ENCODE measurements around the gene TKTL1.

DNA sequence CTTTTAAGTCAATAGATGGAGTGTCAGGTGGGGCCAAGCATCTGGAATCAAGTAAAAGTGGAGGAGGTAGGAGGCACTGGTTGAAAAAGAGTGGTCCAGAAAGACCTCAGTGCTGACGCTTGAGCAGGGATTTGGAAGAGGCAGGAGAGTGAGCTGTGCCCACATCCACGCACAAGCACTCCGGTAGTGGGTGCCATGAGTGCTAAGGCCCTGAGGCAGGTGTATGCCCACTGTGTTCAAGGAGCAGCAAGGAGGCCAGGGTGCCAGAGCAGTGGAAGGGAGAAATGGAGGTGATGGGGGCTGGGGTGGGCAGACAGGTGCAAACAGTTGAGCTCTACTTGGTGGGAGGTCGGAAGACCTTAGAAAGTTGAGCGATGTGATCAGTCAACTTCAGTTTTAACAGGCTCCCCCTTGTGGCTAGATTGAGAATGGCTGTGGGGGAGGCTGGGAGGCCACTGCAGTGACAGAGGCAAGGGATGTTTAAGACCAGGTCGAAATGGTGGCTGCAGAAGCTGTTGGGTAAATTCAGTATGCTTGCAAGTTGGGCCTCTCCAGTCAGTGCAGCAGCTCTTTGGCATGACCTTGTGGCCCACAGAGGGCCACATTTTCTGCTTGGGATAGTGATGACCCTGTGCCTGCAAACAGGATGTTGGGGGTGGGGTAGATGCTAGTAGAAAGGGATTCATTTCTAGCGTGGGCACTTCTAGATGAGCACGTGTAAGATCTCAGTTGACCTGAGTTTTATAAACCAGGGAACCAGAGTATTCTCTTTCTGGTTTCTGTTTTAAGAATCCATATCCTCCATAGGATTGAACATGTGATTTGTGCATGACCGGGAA lies 12.7 kb downstream of the TKTL1 start:
- TF ChIP-seq, protein P1, sequence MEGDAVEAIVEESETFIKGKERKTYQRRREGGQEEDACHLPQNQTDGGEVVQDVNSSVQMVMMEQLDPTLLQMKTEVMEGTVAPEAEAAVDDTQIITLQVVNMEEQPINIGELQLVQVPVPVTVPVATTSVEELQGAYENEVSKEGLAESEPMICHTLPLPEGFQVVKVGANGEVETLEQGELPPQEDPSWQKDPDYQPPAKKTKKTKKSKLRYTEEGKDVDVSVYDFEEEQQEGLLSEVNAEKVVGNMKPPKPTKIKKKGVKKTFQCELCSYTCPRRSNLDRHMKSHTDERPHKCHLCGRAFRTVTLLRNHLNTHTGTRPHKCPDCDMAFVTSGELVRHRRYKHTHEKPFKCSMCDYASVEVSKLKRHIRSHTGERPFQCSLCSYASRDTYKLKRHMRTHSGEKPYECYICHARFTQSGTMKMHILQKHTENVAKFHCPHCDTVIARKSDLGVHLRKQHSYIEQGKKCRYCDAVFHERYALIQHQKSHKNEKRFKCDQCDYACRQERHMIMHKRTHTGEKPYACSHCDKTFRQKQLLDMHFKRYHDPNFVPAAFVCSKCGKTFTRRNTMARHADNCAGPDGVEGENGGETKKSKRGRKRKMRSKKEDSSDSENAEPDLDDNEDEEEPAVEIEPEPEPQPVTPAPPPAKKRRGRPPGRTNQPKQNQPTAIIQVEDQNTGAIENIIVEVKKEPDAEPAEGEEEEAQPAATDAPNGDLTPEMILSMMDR (IDR thresholded peaks at IDR 0.05; ENCODE audit: insufficient read depth, low read length, poor library complexity, severe bottlenecking) = peak; percentile 49
- no peak for TF ChIP-seq EZH2phosphoT487 (conservative IDR thresholded peaks at IDR 0.05; ENCODE audit: low read length)
